Panc1 (cell line): ENCODE measurements around the gene RIGI. TPM values are rescaled to one million over a fixed set of nuclear protein-coding genes. Genes with fewer than 3 reads are reported as not detected.
"Not testable (repeated sequence)": the region's sequence is repeated elsewhere in the genome, so short reads cannot be mapped to it uniquely, and the experiment has no call there.

ENCODE experiments used
- ATAC-seq: fragments of 200-7000 bp; cut with Tn5 transposase; 2 replicates; pipeline ENCODE4 v1.9.1; 2020; ENCODE audit warnings: mild to moderate bottlenecking, moderate library complexity
- BruUV-seq: library from RNA; stranded (reverse); fragments of 400-500 nt; replicated peaks from 2 replicates; lab custom pipeline; 2021; lab: Mats Ljungman, UMichigan
- CTCF ChIA-PET: fragments of 300-600 bp; sonication (Branson Sonifier 250); formaldehyde crosslinking; loops from one replicate; lab custom pipeline; 2022; ENCODE audit warnings: antibody characterized with exemption; lab: Charles Lee
- POLR2A ChIA-PET: fragments of 300-600 bp; sonication (Branson Sonifier 250); formaldehyde crosslinking; loops from one replicate; lab custom pipeline; 2022; ENCODE audit warnings: antibody characterized with exemption; lab: Charles Lee
- DNase-seq: peaks from one replicate; pipeline ENCODE4 v3.0.0-alpha.2; 2010; ENCODE audit warnings: low read depth, low spot score
- H3K27ac ChIP-seq: 2 replicates; pipeline ENCODE4 v1.5.1; 2011; ENCODE audit warnings: mild to moderate bottlenecking, low read length, inconsistent platforms
- H3K27me3 ChIP-seq: fragments of 200-500 bp; sonication (Bioruptor generic); 2 replicates; pipeline ENCODE4 v1.6.0; 2014; ENCODE audit warnings: low read length, inconsistent platforms; ENCODE audit not compliant: control insufficient read depth, insufficient read depth
- H3K36me3 ChIP-seq: fragments of 200-500 bp; sonication (Bioruptor generic); 2 replicates; pipeline ENCODE4 v1.5.1; 2014; ENCODE audit warnings: inconsistent platforms, mild to moderate bottlenecking, low read length, moderate library complexity; ENCODE audit not compliant: control insufficient read depth, insufficient read depth
- H3K4me1 ChIP-seq: 2 replicates; pipeline ENCODE4 v1.5.1; 2011; ENCODE audit warnings: inconsistent platforms, mild to moderate bottlenecking, low read length, moderate library complexity; ENCODE audit not compliant: control insufficient read depth, insufficient read depth
- H3K4me3 ChIP-seq, 2 experiments: 2 replicates each; pipeline ENCODE4 v1.5.1; 2011 to 2012; ENCODE audit warnings: low read depth in 2 of 2, low read length in 2 of 2, mild to moderate bottlenecking in 2 of 2, inconsistent platforms in 1 of 2, moderate library complexity in 1 of 2
- H3K9me3 ChIP-seq: fragments of 200-500 bp; sonication (Bioruptor generic); 2 replicates; pipeline ENCODE4 v1.5.1; 2014; ENCODE audit warnings: low read depth, mild to moderate bottlenecking, inconsistent platforms, low read length, moderate library complexity; ENCODE audit not compliant: control insufficient read depth, insufficient read depth
- POLR2AphosphoS5 ChIP-seq: IDR thresholded peaks from 2 replicates; pipeline ENCODE4 v1.6.1; 2012; ENCODE audit warnings: mild to moderate bottlenecking, low read depth, low read length, moderate library complexity
- REST ChIP-seq, 2 experiments: IDR thresholded peaks; 2 replicates each; pipeline ENCODE4 v1.6.1; 2011 to 2012; ENCODE audit warnings: low read depth in 2 of 2, control low read depth in 1 of 2, low read length in 1 of 2, mild to moderate bottlenecking in 1 of 2, moderate library complexity in 1 of 2; ENCODE audit not compliant: insufficient read depth in 1 of 2
- SIN3A ChIP-seq: IDR thresholded peaks from 2 replicates; pipeline ENCODE4 v1.6.1; 2012; ENCODE audit warnings: low read depth, mild to moderate bottlenecking, low read length, moderate library complexity, borderline replicate concordance; ENCODE audit not compliant: insufficient read depth
- TCF7L2 ChIP-seq: IDR thresholded peaks from 2 replicates; pipeline ENCODE4 v1.6.1; 2011; ENCODE audit warnings: mild to moderate bottlenecking, low read depth, low read length, inconsistent platforms
- in situ Hi-C: cut with HindIII; loops from 2 replicates; pipeline ENCODE4 v1.10.0; 2016; ENCODE audit warnings: low sequenced_read_pairs, low pct_unique_long_range_greater_than_20kb
- intact Hi-C: fragments of 100-400 bp; cut with micrococcal nuclease; formaldehyde crosslinking; loops from one replicate; pipeline ENCODE4 v1.10.0; 2022; ENCODE audit not compliant: unreplicated experiment
- total RNA-seq: library from RNA; stranded (reverse); gene quantifications from one replicate; pipeline ENCODE4 v1.2.1, GENCODE V29; 2021; ENCODE audit not compliant: unreplicated experiment
- TF ChIP-seq, protein P1 (sequence below): fragments of 450-650 bp; IDR thresholded peaks from 2 replicates; pipeline ENCODE4 v1.5.1; 2017; ENCODE audit warnings: mild to moderate bottlenecking

RIGI gene
- total RNA-seq, 1 experiment from 2014 or later, result 27.7 TPM

- Histone ChIP-seq H3K27me3 (no peaks in the 10 kb centered on the region), H3K27ac (peak overlapping the region; percentile 84), H3K4me3 (peak overlapping the region; percentile 54 to 78), H3K4me1 (peaks cover 16% of the 10 kb centered on the region), H3K36me3 (no peaks in the 10 kb centered on the region; the same call in 1 of the 2 replicates), H3K9me3 (no peaks in the 10 kb centered on the region)
- DNase-seq (no peak), ATAC-seq (peak; percentile 82)
- ChIA-PET POLR2A (interaction anchor here (0.6 to 1.2 kb wide), 3 partner anchors 13 to 472 kb away, joined by 3 to 4 read pairs (median 4); partner anchors contain the start of gene ACO1), CTCF (interaction anchor here (0.5 to 1.0 kb wide), 4 partner anchors 18 to 1073 kb away, joined by 3 to 4 read pairs (median 3); no protein-coding TSS in a partner anchor)
- intact Hi-C loops (no loop called here), in situ Hi-C loops (loop anchor here (25.0 kb wide), 1 partner anchor 412 kb away; no protein-coding TSS in a partner anchor)
- no TSS peak for BruUV-seq
- TF ChIP-seq, protein P1, sequence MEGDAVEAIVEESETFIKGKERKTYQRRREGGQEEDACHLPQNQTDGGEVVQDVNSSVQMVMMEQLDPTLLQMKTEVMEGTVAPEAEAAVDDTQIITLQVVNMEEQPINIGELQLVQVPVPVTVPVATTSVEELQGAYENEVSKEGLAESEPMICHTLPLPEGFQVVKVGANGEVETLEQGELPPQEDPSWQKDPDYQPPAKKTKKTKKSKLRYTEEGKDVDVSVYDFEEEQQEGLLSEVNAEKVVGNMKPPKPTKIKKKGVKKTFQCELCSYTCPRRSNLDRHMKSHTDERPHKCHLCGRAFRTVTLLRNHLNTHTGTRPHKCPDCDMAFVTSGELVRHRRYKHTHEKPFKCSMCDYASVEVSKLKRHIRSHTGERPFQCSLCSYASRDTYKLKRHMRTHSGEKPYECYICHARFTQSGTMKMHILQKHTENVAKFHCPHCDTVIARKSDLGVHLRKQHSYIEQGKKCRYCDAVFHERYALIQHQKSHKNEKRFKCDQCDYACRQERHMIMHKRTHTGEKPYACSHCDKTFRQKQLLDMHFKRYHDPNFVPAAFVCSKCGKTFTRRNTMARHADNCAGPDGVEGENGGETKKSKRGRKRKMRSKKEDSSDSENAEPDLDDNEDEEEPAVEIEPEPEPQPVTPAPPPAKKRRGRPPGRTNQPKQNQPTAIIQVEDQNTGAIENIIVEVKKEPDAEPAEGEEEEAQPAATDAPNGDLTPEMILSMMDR, result no peak
- TF ChIP-seq TCF7L2 (peak; percentile 67; the same call in 1 of the 2 replicates), POLR2AphosphoS5 (peak; percentile 61; the same call in 1 of the 2 replicates), SIN3A (peak; percentile 36; the same call in 1 of the 2 replicates), REST (IDR thresholded peaks at IDR 0.05; ENCODE audit: insufficient read depth in 1 of 2, low read depth in 2 of 2, low read length in 1 of 2) (no peak)
Measured at GRCh38 chr9:32550562-32551275, 24.7 kb upstream of the RIGI start.

DNA sequence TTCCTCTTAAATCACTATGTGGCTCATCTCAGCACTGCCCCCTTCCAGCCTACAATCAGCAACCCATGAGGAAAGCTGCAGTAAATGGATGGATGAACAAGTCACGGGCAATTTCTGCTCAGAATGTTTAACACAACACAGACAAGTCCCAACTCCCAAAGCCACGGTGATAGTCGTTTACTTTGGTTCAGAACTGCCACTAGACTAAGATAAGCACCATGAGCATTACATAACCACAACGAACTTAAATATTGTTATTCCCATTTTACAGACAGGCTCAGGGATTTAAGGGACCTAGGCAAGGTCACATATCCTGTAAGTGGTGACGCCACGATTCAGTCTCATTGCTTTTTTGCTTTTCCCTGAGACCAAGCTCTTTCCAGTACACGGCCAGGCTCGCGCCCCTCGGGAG lies 24.2 kb upstream of the RIGI start:
- in situ Hi-C loops (loop anchor here (25.0 kb wide), 1 partner anchor 412 kb away; no protein-coding TSS in a partner anchor), intact Hi-C loops (no loop called here)
- CTCF ChIA-PET, result interaction anchor here (0.8 to 1.0 kb wide), 3 partner anchors 17 to 30 kb away, joined by 3 to 4 read pairs (median 3); no protein-coding TSS in a partner anchor
- TF ChIP-seq, protein P1, result peak; percentile 20; the same call in 1 of the 2 replicates
- no peak for TF ChIP-seq TCF7L2
- no TSS peak for BruUV-seq
- no peak for ATAC-seq
- no peaks in the 10 kb centered on the region for H3K9me3 ChIP-seq
- H3K36me3 ChIP-seq, result no peaks in the 10 kb centered on the region; the same call in 1 of the 2 replicates
- POLR2A ChIA-PET, result interaction anchor here (0.6 to 1.2 kb wide), 3 partner anchors 13 to 473 kb away, joined by 3 to 4 read pairs (median 4); partner anchors contain the start of gene ACO1
- no peak for DNase-seq
- H3K27ac ChIP-seq, result peak overlapping the region; percentile 77
- H3K4me1 ChIP-seq, result peaks cover 16% of the 10 kb centered on the region
- H3K4me3 ChIP-seq, result peak overlapping the region; percentile 54 to 78
- no peaks in the 10 kb centered on the region for H3K27me3 ChIP-seq

DNA sequence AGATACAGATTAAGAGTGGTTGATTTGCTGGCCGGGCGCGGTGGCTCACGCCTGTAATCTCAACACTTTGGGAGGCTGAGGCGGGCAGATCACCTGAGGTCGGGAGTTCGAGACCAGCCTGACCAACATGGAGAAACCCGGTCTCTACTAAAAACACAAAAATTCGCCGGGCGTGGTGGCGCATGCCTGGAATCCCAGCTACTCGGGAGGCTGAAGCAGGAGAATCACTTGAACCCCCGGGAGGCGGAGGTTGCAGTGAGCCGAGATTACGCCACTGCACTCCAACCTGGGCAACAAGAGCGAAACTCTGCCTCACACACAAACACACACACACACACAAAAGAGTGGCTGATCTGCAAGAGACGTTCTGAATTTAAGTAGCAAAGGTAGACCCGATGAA lies 22.2 kb upstream of the RIGI start:
- H3K4me1 ChIP-seq, result peaks cover 11% of the 10 kb centered on the region
- BruUV-seq, H3K9me3 ChIP-seq, in situ Hi-C loops, DNase-seq, H3K4me3 ChIP-seq, CTCF ChIA-PET, intact Hi-C loops, POLR2A ChIA-PET, H3K36me3 ChIP-seq, H3K27me3 ChIP-seq, ATAC-seq: not testable (repeated sequence)
- H3K27ac ChIP-seq, result peak overlapping the region; percentile 48; the same call in 1 of the 2 replicates
